GM18951 (cell line): ENCODE measurements around the gene MDH1.
"Not testable (repeated sequence)": the region's sequence is repeated elsewhere in the genome, so short reads cannot be mapped to it uniquely, and the experiment has no call there.

Source experiments
- POLR2A ChIP-seq: IDR thresholded peaks from 4 replicates; pipeline ENCODE4 v1.6.1; 2011; ENCODE audit warnings: mild to moderate bottlenecking; ENCODE audit not compliant: insufficient read length, insufficient read depth; ENCODE audit errors: extremely low read depth
- in situ Hi-C: fragments of 300-500 bp; cut with MboI; formaldehyde crosslinking; loops from one replicate; pipeline ENCODE4 v1.12.0; 2022; ENCODE audit warnings: low sequenced_read_pairs, mixed read lengths, inconsistent platforms; ENCODE audit not compliant: unreplicated experiment

Gene MDH1

DNA sequence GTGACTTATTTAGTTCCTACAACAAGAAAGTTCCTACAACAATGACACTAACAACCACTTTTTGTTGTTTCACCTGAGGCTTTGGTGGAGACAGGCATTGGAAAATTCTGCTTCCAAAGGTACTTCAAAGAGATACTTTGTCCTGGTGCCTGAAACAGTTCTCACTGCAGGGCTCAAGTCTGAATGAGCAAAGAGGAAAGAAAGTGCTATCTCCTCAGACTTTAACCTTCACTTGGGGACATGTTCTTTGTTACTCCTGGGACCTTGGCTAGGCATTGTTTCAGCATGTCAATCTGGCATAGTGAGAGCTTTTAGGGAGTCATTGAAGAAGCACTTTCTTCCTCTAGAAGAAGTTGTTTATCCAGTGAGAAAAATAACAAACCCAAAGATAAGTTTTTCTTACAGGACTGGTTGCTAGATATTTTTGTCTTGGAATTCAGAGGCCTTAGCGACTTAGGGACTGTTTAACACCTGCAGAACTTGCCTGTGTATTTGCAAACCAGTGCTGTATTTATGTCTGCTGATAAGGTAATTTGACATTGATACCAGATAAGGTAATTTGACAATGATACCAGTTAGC, 12.2 kb downstream of the MDH1 start:
- in situ Hi-C loops, result no loop called here
- no peak for TF ChIP-seq POLR2A

- in situ Hi-C loops, result no loop called here
- TF ChIP-seq POLR2A, result no peak
Measured at GRCh38 chr2:63604666-63605065, 15.9 kb downstream of the MDH1 start.

- in situ Hi-C loops, result not testable (repeated sequence)
Measured at GRCh38 chr2:63608865-63609264, 20.1 kb downstream of the MDH1 start.

DNA sequence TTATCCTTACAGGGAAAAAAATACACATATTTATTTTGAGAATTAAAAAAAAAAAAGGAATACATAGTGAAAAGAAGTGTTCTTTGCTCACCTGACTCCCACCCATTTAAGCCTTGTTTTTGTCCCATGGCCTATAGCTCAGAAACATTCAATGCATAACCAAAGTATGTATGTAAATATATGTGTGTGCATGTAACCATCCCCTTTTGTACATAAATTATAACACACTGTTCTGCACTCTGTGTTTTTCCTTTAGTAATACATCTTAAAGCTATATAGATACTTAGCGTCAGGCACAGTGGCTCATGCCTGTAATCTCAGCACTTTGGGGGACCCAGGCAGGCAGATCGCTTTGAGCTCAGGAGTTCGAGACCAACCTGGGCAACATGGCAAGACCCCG, 21.8 kb downstream of the MDH1 start:
- in situ Hi-C loops, result no loop called here
- TF ChIP-seq POLR2A, result no peak

DNA sequence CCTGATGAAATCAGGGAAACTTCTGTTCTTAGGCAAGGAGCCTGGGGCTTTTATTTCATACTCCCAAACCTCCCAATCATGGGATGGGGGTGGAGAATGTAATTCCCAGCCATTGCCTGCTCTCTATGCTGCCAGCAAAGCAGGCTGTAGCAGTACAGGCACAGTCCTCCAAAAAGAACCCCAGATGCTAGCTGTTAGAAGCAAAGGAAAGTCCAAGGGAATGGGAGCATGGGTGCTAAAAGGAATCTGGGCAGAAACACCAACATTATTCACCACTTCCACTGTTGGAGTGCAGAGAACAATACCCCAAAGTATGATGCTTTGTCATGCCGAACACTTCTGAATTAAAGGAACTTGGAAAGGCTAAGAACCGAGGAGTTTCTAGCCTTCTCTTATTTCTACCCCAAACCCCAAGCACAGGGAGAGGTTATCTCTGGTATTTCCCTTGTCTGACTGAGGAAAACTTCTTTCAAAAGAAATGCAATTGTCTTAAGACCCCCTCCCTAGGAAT, 24.7 kb downstream of the MDH1 start:
- in situ Hi-C loops, result no loop called here

GRCh38 chr2:63614448-63614968, 25.7 kb downstream of the MDH1 start:
- in situ Hi-C loops, result no loop called here
- TF ChIP-seq POLR2A, result no peak

More for the DNA sequence above, 24.7 kb downstream of the MDH1 start:
- TF ChIP-seq POLR2A, result no peak

DNA sequence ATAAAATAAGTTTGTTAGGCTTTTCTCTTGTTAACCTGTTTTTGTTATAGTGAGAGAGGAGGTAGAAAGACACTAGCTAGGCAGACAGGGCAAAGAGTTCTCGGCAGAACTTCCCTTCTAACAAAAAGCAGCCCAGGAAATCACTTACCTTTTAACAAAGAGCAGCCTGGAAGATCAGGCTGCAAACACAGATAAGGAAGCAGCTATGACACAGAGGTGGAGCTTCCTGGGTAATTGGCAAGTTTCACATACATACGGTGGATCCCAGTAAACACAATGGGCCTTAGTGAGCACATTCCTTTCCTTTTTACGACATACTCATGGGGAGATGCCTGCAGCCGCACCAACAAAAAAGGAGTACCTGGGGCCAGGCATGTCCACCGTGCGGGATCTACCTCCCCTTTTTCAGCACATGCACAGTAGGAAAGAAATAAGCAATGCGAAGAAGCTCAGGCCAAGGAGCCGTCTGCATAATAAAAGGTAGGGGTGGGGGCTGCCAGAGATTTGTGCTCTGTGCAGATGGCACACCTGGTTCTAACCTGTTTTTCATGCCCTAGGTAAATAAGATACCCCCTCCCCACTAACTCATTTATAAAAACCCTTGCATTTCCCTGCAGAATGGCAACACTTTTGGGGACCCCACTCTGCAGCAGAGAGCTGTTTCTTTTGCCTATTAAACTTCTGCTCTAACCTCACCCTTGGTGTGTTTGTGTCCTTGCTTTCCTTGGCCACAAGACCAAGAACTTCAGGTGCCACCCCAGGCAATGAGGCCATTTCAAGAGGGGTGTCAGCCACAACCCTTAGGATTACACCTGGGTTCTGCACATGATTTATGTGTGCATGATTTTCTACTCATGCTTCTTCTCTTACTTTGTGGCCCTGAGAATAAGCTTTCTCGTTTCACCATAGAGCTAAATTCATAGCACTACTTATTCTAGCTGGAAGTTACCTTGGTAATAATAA, 26.5 kb downstream of the MDH1 start:
- no peak for TF ChIP-seq POLR2A
- in situ Hi-C loops, result no loop called here

GRCh38 chr2:63617366-63617765, 28.6 kb downstream of the MDH1 start:
- in situ Hi-C loops, result no loop called here
- no peak for TF ChIP-seq POLR2A

GRCh38 chr2:63619328-63619727, 30.6 kb downstream of the MDH1 start:
- in situ Hi-C loops, result no loop called here
- TF ChIP-seq POLR2A, result no peak

GRCh38 chr2:63622751-63623150, 34.0 kb downstream of the MDH1 start:
- in situ Hi-C loops, result no loop called here
- no peak for TF ChIP-seq POLR2A

DNA sequence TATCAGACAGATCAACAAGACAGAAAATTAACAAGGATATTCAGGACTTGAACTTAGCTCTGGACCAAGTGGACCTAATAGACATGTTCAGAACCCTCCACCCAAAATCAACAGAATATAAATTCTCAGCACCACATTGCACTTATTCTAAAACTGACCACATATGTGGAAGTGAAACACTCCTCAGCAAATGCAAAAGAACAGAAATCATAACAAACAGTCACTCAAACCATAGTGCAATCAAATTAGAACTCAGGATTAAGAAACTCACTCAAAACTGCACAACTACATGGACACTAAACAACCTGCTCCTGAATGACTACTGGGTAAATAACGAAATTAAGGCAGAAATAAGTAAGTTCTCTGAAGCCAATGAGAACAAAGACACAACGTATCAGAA, 35.0 kb downstream of the MDH1 start:
- in situ Hi-C loops, result not testable (repeated sequence)

GRCh38 chr2:63627866-63628265, 39.1 kb downstream of the MDH1 start:
- no peak for TF ChIP-seq POLR2A
- in situ Hi-C loops, result no loop called here

GRCh38 chr2:63628403-63628942, 39.7 kb downstream of the MDH1 start:
- TF ChIP-seq POLR2A, result no peak
- in situ Hi-C loops, result no loop called here
